Ovary (tissue), 9 donors: Measurements from ENCODE around the gene CYP4X1. TPM values are rescaled to one million over a fixed set of nuclear protein-coding genes. Genes with fewer than 3 reads are reported as not detected.
"Not testable (repeated sequence)": the region's sequence is repeated elsewhere in the genome, so short reads cannot be mapped to it uniquely, and the experiment has no call there.

Experiments
- DNase-seq, 5 donors: peaks; one replicate each; pipeline ENCODE4 v3.0.0-alpha.2; 2019 to 2020
- H3K27ac ChIP-seq, 2 donors: fragments of 200-600 bp; one replicate each; pipeline versions ENCODE4 v1.5.1 to v1.8.0; 2019 to 2022
- H3K27me3 ChIP-seq: fragments of 200-600 bp; one replicate; pipeline ENCODE4 v1.8.0; 2022
- H3K36me3 ChIP-seq: fragments of 200-600 bp; sonication (generic); one replicate; pipeline ENCODE4 v1.5.1; 2019
- H3K4me1 ChIP-seq: one replicate; pipeline ENCODE4 v1.8.1; 2013; ENCODE audit warnings: mild to moderate bottlenecking, moderate library complexity; ENCODE audit not compliant: insufficient read depth
- H3K4me3 ChIP-seq: fragments of 200-600 bp; sonication (generic); one replicate; pipeline ENCODE4 v1.5.1; 2017
- H3K9me3 ChIP-seq, 2 donors: fragments of 200-600 bp in 1 of 2; sonication (generic) in 1 of 2; one replicate each; pipeline versions ENCODE4 v1.5.1 to v1.8.1; 2013 to 2019; ENCODE audit warnings: mild to moderate bottlenecking in 1 of 2, moderate library complexity in 1 of 2
- EP300 ChIP-seq: sonication (generic); formaldehyde crosslinking; IDR thresholded peaks from one replicate; pipeline ENCODE4 v1.6.1; 2017; ENCODE audit warnings: antibody characterized with exemption
- POLR2A ChIP-seq: fragments of 450-650 bp; IDR thresholded peaks from one replicate; pipeline ENCODE4 v1.6.1; 2017; ENCODE audit warnings: antibody characterized with exemption, mild to moderate bottlenecking, moderate library complexity
- WGBS, 3 donors: extraction: QIAGEN DNeasy Blood & Tissue Kit in 1 of 3; methylation state at CpG; one replicate each; pipeline versions ENCODE4 v1.1.5 to v1.1.7; 2013 to 2017; 5-methylcytosine and 5-hydroxymethylcytosine counted together
- intact Hi-C, 4 donors: fragments of 100-400 bp; cut with DNase I; formaldehyde crosslinking; loops; one replicate each; pipeline versions ENCODE4 v1.11.0 to v1.15.1; 2022 to 2023
- polyA plus RNA-seq, 2 donors: library from polyadenylated mRNA; stranded (reverse); fragments of 200-250 nt in 1 of 2; fragments of 350-450 nt in 1 of 2; fragmentation: Illumina TruSeq in 1 of 2; extraction: RNeasy Lipid Tissue Mini Kit (QIAGEN cat#74804) in 1 of 2; gene quantifications; one replicate each; pipeline ENCODE4 v1.2.3, GENCODE V29; 2013 to 2014
- total RNA-seq, 7 donors: library from RNA; depleted of rRNA in 2 of 7; stranded (reverse); fragments of >200 nt in 2 of 7; fragmentation: NEBNext Ultra II Directional in 3 of 7; extraction: Animal tissue kit (Norgen Biotek cat#: 25700) in 3 of 7; gene quantifications; one replicate each; pipeline versions ENCODE4 v1.1.0 to v1.2.4, GENCODE V29; 2016 to 2023
- TF ChIP-seq, protein P1 (sequence below), 3 donors: fragments of 450-650 bp in 2 of 3; fragments of 200-600 bp in 1 of 3; IDR thresholded peaks; one replicate each; pipeline versions ENCODE4 v1.5.1 to v1.8.0; 2016 to 2022; ENCODE audit warnings: antibody characterized with exemption in 3 of 3, mild to moderate bottlenecking in 1 of 3
- donor health status: DM: no; HTN: no; CAD: no; lungs with moderate emphysema.
- donor health status: DM: no; HTN: no; CAD: no.
- donor health status: Bipolar disorder and iron deficiency.
- donor health status: DM: yes; HTN: yes; CAD: no.
- donor health status: DM: no; HTN: no; CAD: no.
- donor health status: DM: yes; HTN: yes; CAD: no.

Gene CYP4X1
- total and polyA plus RNA-seq, 9 donors = 0.18 to 12.3 (median 0.97) TPM

GRCh38 chr1:46991083-46991923 is 32.2 kb upstream of the CYP4X1 start:
- no peaks in the 10 kb centered on the region for H3K27me3 ChIP-seq
- H3K9me3 ChIP-seq = no peaks in the 10 kb centered on the region
- WGBS, 3 donors = 27 to 35% (median 28%) methylated on average over 13 of the region's 13 CpGs
- DNase-seq = no peak
- H3K4me1 ChIP-seq = no peaks in the 10 kb centered on the region
- no peaks in the 10 kb centered on the region for H3K36me3 ChIP-seq
- no peak overlapping the region for H3K4me3 ChIP-seq
- intact Hi-C loops = no loop called here
- H3K27ac ChIP-seq = no peak overlapping the region
- no peak for TF ChIP-seq POLR2A
- TF ChIP-seq, protein P1, sequence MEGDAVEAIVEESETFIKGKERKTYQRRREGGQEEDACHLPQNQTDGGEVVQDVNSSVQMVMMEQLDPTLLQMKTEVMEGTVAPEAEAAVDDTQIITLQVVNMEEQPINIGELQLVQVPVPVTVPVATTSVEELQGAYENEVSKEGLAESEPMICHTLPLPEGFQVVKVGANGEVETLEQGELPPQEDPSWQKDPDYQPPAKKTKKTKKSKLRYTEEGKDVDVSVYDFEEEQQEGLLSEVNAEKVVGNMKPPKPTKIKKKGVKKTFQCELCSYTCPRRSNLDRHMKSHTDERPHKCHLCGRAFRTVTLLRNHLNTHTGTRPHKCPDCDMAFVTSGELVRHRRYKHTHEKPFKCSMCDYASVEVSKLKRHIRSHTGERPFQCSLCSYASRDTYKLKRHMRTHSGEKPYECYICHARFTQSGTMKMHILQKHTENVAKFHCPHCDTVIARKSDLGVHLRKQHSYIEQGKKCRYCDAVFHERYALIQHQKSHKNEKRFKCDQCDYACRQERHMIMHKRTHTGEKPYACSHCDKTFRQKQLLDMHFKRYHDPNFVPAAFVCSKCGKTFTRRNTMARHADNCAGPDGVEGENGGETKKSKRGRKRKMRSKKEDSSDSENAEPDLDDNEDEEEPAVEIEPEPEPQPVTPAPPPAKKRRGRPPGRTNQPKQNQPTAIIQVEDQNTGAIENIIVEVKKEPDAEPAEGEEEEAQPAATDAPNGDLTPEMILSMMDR (IDR thresholded peaks at IDR 0.05) = no peak
- no peak for TF ChIP-seq EP300

DNA sequence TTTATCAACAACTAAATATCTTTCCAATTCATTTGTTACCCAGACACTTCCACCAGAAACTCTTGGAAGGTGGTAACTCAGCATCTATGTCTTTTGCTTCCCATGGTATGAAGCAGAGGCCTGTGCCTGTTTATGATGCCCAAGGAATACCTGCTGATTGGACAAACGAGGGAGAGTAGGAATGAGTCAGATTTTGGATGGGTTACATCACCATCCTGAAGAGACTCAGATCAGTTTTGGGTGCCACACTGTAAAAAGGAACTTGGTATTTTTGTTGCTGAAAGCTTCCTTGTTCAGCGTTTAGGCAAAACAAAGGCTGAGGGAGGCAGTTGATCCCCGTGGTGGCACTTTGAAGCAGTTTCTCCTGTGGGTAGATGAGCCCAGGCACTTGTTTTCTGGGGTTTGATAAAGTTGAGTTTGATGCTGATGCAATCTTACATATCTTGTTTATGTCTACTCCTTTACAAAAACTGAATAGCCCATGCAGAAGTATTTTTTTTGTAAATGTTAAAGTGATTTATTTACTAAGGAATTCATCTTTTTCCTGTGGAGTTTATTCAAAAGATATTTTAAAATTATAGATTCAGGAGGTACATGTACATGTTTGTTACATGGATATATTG is 26.7 kb upstream of the CYP4X1 start:
- DNase-seq = no peak
- Histone ChIP-seq H3K4me3 (no peak overlapping the region), H3K36me3 (no peaks in the 10 kb centered on the region), H3K9me3 (no peaks in the 10 kb centered on the region), H3K27ac (no peak overlapping the region), H3K27me3 (no peaks in the 10 kb centered on the region), H3K4me1 (no peaks in the 10 kb centered on the region)
- intact Hi-C loops = no loop called here
- WGBS, 3 donors = 39 to 58% (median 50%) methylated on average over 3 of the region's 3 CpGs
- TF ChIP-seq, protein P1 (IDR thresholded peaks at IDR 0.05) = no peak
- TF ChIP-seq EP300 = no peak
- TF ChIP-seq POLR2A = no peak

- Histone ChIP-seq H3K27me3 (no peaks in the 10 kb centered on the region), H3K27ac (no peak overlapping the region), H3K4me1 (no peaks in the 10 kb centered on the region), H3K9me3 (no peaks in the 10 kb centered on the region), H3K36me3 (no peaks in the 10 kb centered on the region), H3K4me3 (no peak overlapping the region)
- 32 to 47% (median 38%) methylated on average over 1 of the region's 1 CpG for whole genome bisulfite sequencing, 3 donors
- no peak for TF ChIP-seq POLR2A
- TF ChIP-seq, protein P1 (IDR thresholded peaks at IDR 0.05) = no peak
- no peak for TF ChIP-seq EP300
- no peak for DNase-seq
- intact Hi-C loops = no loop called here
Measured at GRCh38 chr1:47002211-47002610, 21.3 kb upstream of the CYP4X1 start.

DNA sequence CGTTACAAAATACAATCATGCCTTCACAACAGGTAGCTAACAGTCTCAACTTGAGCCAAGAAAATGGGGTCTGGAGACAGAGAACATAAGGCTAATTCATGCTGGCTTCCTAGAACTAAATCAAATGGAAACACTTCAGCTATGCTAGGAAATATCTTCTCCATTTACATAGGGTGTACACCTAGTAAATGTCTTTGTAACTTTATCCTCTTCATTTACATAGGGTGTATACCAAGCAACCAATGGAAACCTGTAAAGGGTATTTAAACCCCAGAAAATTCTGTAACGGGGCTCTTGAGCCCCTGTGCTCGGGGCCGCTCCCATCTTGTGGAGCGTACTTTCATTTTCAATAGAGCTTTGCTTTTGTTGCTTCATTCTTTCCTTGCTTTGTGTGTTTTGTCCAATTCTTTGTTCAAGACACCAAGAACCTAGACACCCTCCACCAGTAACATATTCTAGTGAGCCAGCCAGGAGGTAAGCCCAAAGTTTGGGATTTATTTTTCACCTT is 19.5 kb upstream of the CYP4X1 start:
- intact Hi-C loops = no loop called here
- H3K9me3 ChIP-seq = no peaks in the 10 kb centered on the region
- no peak overlapping the region for H3K27ac ChIP-seq
- TF ChIP-seq EP300 (no peak), POLR2A (no peak)
- TF ChIP-seq, protein P1 (IDR thresholded peaks at IDR 0.05) = no peak
- no peaks in the 10 kb centered on the region for H3K36me3 ChIP-seq
- WGBS, 3 donors = 71 to 80% (median 73%) methylated on average over 5 of the region's 5 CpGs
- no peak for DNase-seq
- H3K4me1 ChIP-seq = no peaks in the 10 kb centered on the region
- no peaks in the 10 kb centered on the region for H3K27me3 ChIP-seq
- H3K4me3 ChIP-seq = no peak overlapping the region

DNA sequence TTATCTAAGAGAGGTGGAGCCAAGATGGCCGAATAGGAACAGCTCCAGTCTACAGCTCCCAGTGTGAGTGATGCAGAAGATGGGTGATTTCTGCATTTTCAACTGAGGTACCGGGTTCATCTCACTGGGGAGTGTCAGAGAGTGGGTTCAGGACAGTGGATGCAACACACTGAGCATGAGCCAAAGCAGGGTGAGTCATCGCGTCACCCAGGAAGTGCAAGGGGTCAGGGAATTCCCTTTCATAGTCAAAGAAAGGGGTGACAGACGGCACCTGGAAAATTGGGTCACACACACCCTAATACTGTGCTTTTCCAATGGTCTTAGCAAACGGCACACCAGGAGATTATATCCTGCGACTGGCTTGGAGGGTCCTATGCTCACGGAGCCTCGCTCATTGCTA is 17.0 kb upstream of the CYP4X1 start:
- H3K27me3 ChIP-seq, intact Hi-C loops, H3K9me3 ChIP-seq, H3K36me3 ChIP-seq, H3K4me1 ChIP-seq, H3K4me3 ChIP-seq, H3K27ac ChIP-seq, DNase-seq: not testable (repeated sequence)
- WGBS, 3 donors = 88 to 91% (median 90%) methylated on average over 9 of the region's 9 CpGs
